Lung microvascular endothelial cell (primary cell): ENCODE results near the gene PIMREG. TPM values are rescaled to one million over a fixed set of nuclear protein-coding genes. Genes with fewer than 3 reads are reported as not detected.

Experiments
- DNase-seq, 2 donors: peaks; one replicate each; pipeline versions ENCODE4 v3.0.0 to v3.0.0-alpha.2; 2010; ENCODE audit warnings: low read depth in 2 of 2
- total RNA-seq: library from RNA; depleted of rRNA; stranded (reverse); fragments of >200 nt; gene quantifications from 2 replicates; pipeline ENCODE4 v1.2.1, GENCODE V29; 2014

Gene PIMREG
- total RNA-seq, 1 donor from 2014 or later = 4.6 TPM

DNA sequence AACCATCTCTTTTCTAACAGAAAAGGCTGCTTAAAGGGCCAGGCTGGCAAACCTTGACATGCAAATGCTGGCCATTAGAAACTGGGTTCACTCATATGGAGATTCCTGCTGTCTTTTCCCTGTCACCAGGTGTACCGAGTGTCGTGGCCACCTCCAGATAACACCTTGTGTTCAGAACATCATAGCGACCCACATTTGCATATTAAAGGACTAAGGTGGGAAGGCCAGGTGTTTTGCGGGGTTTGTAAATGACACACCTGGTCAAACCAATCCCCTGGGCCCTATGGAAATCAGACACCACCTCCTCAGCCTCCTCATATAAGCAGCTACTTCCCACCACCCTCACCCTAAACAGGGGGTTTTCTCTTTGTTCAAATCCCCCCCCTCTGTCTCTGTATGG lies 6.8 kb upstream of the PIMREG start:
- DNase-seq = no peak

DNA sequence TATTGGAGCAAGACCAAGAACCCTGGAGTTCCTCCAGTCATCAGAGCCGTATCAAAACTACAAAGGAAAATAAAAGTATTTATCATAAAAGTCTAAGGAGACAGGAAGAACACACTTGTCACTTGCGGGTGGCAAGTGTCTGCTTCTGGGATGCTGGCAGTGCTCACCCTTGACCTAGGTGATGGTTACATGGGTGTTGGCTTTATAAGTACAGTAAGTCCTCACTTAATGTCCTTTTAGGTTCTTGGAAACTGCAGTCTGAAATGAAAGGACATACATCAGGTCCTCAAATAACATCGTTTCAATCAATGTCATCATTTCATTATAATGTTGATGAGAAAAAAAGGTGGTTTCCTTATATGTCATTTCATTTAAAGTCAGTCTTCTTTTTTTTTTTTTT lies 6.3 kb upstream of the PIMREG start:
- no peak for DNase-seq

- DNase-seq = no peak
Observed at GRCh38 chr17:6439951-6440350, 4.3 kb upstream of the PIMREG start.

DNA sequence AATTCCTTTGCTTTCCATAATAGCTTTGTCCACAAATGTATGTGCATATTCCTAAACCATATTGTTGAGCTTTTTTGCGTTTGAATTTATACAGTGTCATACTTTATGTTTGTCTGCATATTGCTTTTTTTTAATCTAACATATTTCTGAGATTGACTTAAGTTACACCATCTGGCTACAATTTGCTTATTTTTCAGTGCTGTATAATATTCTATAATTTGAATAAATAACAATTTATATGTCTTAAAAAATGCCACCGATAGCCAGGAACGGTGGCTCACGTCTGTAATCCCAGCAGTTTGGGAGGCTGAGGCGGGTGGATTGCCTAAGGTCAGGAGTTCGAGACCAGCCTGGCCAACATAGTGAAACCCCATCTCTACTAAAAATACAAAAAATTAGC lies 1.5 kb upstream of the PIMREG start:
- DNase-seq = no peak

DNA sequence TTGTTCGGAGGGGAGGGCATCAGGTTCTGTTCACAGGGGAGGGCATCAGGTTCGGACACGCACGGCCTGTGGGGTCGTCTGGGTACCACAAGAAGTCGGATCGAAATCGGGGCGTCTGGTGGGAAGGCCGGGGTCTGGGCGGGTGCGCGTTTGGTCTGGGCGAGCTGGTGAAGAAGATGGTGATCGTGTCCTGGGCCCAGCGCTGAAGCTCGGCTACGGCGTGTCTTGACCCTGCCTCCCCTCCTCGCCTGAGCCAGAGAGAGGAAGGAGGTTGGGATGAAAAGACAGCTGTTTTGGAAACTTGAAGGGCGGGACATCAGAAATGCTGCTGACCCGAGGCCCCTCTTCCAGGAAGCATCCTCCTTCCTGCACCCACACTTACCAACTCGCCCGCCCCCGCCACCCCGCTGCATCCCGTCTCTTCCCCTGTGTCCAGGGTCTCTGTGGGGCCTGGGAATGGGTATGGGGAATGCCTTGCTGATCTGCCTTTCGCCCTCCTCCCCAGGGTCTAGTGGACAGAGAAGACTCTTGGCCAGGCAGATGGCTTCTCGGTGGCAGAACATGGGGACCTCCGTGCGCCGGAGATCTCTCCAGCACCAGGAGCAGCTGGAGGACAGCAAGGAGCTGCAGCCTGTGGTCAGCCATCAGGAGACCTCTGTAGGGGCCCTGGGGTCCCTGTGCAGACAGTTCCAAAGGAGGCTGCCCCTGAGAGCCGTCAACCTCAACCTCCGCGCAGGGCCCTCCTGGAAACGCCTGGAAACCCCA lies 498 bp downstream of the PIMREG start:
- no peak for DNase-seq

- DNase-seq = no peak
Observed at GRCh38 chr17:6446516-6447100, 2.4 kb downstream of the PIMREG start.

DNA sequence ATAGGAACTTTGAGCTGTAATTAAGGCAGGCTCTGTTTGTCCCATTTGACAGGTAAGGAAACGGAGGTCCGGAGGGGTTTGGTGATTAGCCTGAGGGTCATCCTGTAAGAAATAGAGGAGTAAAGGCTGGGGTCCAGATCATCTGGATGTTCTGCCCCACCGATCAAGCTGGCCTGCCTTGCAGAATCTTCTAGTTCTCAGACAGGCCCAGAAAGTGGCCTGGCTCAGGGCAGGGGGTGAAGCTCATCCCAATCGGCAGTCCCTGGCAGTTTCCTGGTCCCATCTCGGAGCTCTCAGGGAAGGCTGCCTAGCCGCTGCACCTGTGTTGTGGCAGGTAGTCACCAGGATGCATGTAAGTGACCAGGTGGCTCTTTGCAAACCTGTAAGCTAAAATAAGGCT lies 4.2 kb downstream of the PIMREG start:
- no peak for DNase-seq

- DNase-seq = no peak
Observed at GRCh38 chr17:6449307-6449706, 5.1 kb downstream of the PIMREG start.

GRCh38 chr17:6450926-6451832 lies 6.9 kb downstream of the PIMREG start:
- peak in 1 of 2 donors; percentile 33 for DNase-seq

- DNase-seq = no peak
Observed at GRCh38 chr17:6452471-6453266, 8.4 kb downstream of the PIMREG start.

DNA sequence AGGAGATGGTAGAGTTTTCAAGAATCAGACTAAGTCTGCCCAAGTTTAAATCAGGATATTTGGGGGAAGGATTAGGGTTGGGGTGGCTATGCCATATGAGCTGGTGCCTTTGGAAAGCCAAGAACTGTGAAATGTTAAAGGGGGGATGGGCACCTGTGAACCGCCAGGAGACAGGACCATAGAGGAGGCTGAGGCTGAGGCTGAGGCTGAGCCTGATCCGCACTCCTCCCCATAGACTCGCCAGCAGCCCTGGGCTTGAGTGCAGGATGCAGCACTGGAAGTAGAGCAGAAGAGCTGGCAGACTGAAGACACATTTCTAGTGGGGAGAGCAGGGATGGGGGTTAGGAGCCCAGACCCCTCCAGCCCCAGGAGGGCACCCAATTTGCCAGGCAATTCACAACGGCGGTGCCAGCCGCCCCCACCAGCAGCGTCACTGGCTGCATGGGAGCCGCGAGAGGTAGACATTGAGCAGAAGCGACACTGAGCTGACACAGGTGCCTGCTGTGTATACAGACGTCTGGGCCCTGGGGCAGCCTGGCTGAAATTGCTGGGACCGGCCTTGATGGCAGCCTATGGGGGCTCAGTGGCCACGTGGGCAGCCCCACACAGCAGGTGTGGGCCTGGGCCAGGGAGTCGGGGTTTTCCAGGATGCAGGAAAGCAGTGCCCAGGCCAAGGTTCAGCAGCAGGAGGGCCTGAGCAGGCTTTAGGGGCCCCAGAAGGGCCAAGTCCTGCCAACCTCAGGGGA lies 9.2 kb downstream of the PIMREG start:
- DNase-seq = no peak

DNA sequence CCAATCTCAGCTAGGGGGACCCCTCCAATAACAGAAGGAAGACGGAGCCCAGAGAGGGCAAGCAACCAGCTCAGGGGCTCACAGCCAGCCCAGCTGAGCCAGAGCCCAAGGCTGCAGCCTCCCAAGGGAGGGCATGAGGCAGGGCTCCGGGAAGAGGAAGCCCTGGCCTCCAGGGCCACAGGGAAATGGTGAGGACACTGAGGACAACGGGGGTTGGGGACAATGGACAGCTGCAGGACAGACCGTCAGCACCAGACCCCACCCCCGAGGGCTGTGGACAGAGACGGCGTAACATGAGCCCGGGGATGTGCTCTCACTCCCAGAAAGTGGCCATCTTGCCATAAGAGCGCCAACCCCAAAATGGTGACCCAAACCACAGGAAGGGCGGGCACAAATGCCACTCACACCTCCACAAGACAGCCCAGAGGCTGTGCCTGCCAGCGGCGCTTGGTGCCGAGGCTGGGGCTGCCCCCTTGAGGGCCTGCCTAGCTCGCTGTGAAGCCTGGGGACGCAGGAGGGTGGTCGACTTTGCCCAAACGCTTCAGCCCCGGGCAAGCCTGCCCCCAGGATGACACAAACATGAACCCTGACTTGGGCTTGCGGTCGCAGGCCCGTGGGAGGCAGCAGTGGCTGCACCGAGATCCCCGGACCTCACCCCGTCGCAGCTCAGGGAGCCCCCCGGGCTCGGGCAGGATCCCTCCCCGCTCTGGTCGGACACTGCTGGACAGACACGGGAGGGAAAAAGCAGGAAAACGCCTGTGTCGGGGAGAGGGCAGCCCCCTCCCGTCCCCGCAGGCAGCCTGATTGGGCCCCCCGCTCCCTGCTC lies 10.5 kb downstream of the PIMREG start:
- no peak for DNase-seq

- peak in 1 of 2 donors; percentile 70 for DNase-seq
Observed at GRCh38 chr17:6455321-6455705, 11.1 kb downstream of the PIMREG start.

- DNase-seq = no peak
Observed at GRCh38 chr17:6456321-6456720, 12.1 kb downstream of the PIMREG start.

DNA sequence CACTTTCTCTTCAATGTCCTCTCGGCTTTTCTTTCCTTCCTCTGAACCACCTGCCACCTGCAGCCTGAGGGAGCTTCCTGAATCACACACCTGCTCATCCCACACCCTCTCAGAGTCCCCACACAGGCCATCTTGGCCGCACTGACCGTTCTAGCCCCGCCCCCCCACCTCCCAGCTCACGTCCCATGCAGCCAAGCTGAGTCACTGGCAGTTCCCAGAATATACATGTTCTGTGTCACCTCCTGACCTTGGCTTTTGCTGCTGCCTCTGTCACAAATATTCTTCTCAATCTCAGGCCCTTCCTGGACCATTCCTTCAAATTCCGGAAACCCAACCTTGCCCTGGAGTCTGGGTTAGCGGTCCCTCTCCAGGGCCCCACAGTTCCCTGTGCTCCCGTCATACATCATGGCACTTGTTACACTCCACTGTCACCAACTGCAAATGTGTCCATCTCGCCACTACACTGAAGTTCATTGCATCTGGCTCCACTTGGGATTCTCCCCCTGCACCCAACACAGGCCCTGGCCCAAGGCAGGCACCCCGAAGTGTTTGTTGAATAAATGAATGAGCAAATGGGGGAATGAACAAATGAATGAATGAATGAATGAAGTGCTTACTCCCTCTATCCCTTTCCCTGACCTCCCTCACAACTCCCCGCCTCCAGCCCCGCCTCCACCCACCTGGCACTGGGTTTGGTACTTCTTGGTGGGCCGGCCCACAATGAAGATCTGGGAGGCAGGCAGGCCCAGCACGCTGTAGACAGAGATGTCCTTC lies 12.8 kb downstream of the PIMREG start:
- DNase-seq = peak; percentile 44 to 66

DNA sequence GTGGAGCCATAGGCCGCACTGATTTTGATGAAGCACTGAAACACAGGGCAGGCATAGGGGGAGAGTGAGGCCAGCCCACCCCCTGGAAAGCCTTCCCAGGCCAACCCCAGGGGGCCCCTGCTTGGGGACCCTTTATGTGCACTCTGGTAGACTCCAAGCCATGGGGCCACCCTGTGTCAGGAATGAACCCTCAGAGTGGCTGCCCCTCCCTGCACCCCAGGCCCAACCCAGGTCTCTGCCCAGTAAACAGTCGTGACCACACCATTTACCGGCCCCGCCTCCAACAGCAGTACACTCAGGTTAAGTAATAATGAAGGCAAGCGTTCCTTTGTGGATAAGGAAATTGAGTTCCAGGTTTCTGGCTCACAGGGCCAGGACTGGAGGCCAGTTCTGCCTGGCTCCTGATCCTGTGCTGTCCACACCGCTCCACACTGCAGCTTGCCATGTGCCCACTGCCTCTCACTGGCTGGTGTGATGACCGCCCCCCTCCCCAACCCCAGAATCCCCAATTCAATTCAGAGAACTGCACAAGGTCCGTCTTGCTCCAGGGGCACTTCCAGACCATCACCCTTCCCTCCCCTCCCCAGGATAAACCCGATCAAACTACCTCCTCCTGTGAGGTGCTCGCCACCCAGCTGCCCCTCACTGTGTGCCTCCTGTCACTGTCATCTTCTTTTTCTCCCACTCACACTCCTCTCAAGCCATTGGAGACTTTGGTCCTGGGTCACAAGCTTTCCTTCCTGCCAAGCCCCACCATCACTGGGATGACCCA lies 13.6 kb downstream of the PIMREG start:
- DNase-seq = no peak

- no peak for DNase-seq
Observed at GRCh38 chr17:6458460-6458950, 14.2 kb downstream of the PIMREG start.

GRCh38 chr17:6460531-6461161 lies 16.4 kb downstream of the PIMREG start:
- DNase-seq = no peak
